GM19025 (cell line): ENCODE data around the gene FAM161B.

Experiments
- ATAC-seq: cut with Tn5 transposase; IDR thresholded peaks from one replicate; pipeline ENCODE4 v1.9.1; 2021; ENCODE audit warnings: mild to moderate bottlenecking, low read depth, moderate library complexity; ENCODE audit not compliant: unreplicated experiment

FAM161B gene

GRCh38 chr14:73886449-73887317 lies 63.2 kb downstream of the FAM161B start, which contains the start of gene ZNF410:
Gene ZNF410, plus strand, starts transcription at chr14:73886859. Its CDS starts 5,317 bp downstream, at chr14:73892176.
- peak; percentile 95 for ATAC-seq

- ATAC-seq = no peak
Observed at GRCh38 chr14:73884438-73885190, 65.3 kb downstream of the FAM161B start.
